Measurements from ENCODE around the gene GFRAL. TPM values are rescaled to one million over a fixed set of nuclear protein-coding genes. Genes with fewer than 3 reads are reported as not detected.

Gene GFRAL
- total and polyA plus RNA-seq, 2 of the 4 experiments (the other 2 are of a cell fraction): not detected

DNA sequence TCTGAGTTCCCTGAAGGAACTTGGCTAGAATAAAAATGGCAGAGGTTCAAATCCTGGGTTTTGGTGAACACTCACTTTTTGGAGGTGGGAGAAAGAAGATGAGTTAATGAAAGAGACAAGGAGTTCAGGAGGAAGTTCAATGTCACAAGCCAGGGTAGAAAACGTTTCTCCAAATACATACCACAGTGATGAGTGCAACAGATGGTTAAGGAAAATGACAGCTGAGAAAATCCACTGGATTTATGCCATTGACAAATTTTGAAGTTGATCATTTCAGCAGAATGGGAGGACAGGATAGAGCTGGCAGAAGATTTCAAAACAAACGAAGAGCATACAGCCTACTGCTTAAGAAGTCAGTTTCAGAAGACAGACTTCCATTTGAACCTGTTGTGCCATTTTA lies 122.7 kb downstream of the GFRAL start:
- no peaks in the 10 kb centered on the region for H3K36me3 ChIP-seq (ENCODE audit: control insufficient read depth, insufficient read depth, low read length)
- POLR2A ChIA-PET (ENCODE audit: unreplicated experiment): no interaction called here
- H3K27ac ChIP-seq (ENCODE audit: insufficient read depth, low read length): no peak overlapping the region
- no peak overlapping the region for H3K9ac ChIP-seq (ENCODE audit: low read depth, low read length)
- dilution Hi-C loops (cut with HindIII; ENCODE audit: low sequenced_read_pairs, unreplicated experiment): no loop called here
- H4K20me1 ChIP-seq (ENCODE audit: insufficient read depth, low read length): no peaks in the 10 kb centered on the region
- intact Hi-C loops (cut with micrococcal nuclease): no loop called here
- H2AK5ac ChIP-seq (ENCODE audit: low read depth, low read length): no peak overlapping the region
- ATAC-seq (ENCODE audit: low read depth) (peak; percentile 31), DNase-seq (peak; percentile 27)
- no peaks in the 10 kb centered on the region for H3K9me3 ChIP-seq (ENCODE audit: control insufficient read depth, insufficient read depth, low read length)
- no peak overlapping the region for H3K56ac ChIP-seq (ENCODE audit: extremely low read depth, insufficient read depth, low read length)
- H2BK5ac ChIP-seq (ENCODE audit: low read depth, low read length, poor library complexity, severe bottlenecking): no peak overlapping the region
- H3K4ac ChIP-seq (ENCODE audit: low read depth, low read length): no peak overlapping the region
- in situ Hi-C loops (cut with MboI; ENCODE audit: low sequenced_read_pairs): no loop called here
- BruUV-seq (replicated peaks): no TSS peak
- peaks cover 1% of the 10 kb centered on the region for H3K4me1 ChIP-seq (ENCODE audit: control insufficient read depth, insufficient read depth, low read length)
- no peak overlapping the region for H2BK15ac ChIP-seq (ENCODE audit: low read depth, low read length)
- H2BK20ac ChIP-seq (ENCODE audit: low read depth, low read length): no peak overlapping the region; the same call in 1 of the 2 replicates
- no peak overlapping the region for H3K4me3 ChIP-seq (ENCODE audit: insufficient read depth, low read depth, low read length)
- no peak overlapping the region for H4K5ac ChIP-seq (ENCODE audit: low read depth, low read length)
- H3K9me1 ChIP-seq (ENCODE audit: insufficient read depth, low read length): peaks cover 2% of the 10 kb centered on the region; the same call in 1 of the 2 replicates
- no peaks in the 10 kb centered on the region for H3K27me3 ChIP-seq (ENCODE audit: control insufficient read depth, insufficient read depth, low read length)
- no peak overlapping the region for H3K14ac ChIP-seq (replicated peaks; ENCODE audit: low read depth, low read length)
- no peaks in the 10 kb centered on the region for H3K79me1 ChIP-seq (ENCODE audit: low read depth in 1 of 2, low read length in 2 of 2)
- H3K23ac ChIP-seq (ENCODE audit: low read depth, low read length): no peak overlapping the region
- H2AFZ ChIP-seq (replicated peaks; ENCODE audit: low read length, poor library complexity): no peak overlapping the region
- H4K91ac ChIP-seq (ENCODE audit: insufficient read depth, low read depth, low read length): no peak overlapping the region
- H3K4me2 ChIP-seq (ENCODE audit: low read depth, low read length): no peak overlapping the region
- TF ChIP-seq RCOR1 (IDR thresholded peaks at IDR 0.05; ENCODE audit: insufficient replicate concordance, low read length): no peak
- TF ChIP-seq SMC3 (IDR thresholded peaks at IDR 0.05; ENCODE audit: low read depth, low read length): no peak
- no peak for TF ChIP-seq FOS (IDR thresholded peaks at IDR 0.05; ENCODE audit: low read depth, low read length)
- TF ChIP-seq, protein P1, sequence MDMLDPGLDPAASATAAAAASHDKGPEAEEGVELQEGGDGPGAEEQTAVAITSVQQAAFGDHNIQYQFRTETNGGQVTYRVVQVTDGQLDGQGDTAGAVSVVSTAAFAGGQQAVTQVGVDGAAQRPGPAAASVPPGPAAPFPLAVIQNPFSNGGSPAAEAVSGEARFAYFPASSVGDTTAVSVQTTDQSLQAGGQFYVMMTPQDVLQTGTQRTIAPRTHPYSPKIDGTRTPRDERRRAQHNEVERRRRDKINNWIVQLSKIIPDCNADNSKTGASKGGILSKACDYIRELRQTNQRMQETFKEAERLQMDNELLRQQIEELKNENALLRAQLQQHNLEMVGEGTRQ (IDR thresholded peaks at IDR 0.05; ENCODE audit: low read depth, low read length): no peak
- TF ChIP-seq CHD1 (IDR thresholded peaks at IDR 0.05; ENCODE audit: low read depth, low read length): no peak
- H4K8ac ChIP-seq (ENCODE audit: low read depth in 2 of 2, low read length in 2 of 2): no peak overlapping the region
- CTCF ChIA-PET: interaction anchor here (0.8 kb wide), 1 partner anchor 31 kb away, joined by 3 read pairs; no protein-coding TSS in a partner anchor
- H2AK9ac ChIP-seq (replicated peaks; ENCODE audit: low read depth, low read length, poor library complexity): no peak overlapping the region
- no CpG with 5 or more reads among the region's 2 CpGs for WGBS, 2 experiments (ENCODE audit: extremely low coverage in 2 of 2, insufficient read length in 1 of 2)
- H2BK120ac ChIP-seq (ENCODE audit: low read depth, low read length): 0 out of 2 replicates have a peak overlapping the region, but pooled peaks have one; percentile 3
- H3K18ac ChIP-seq (ENCODE audit: low read depth, low read length): no peak overlapping the region

Other genes starting within 250 kb of the GFRAL start
- gene HCRTR2, start 153.0 kb upstream of the GFRAL start, total RNA-seq (2012; rRNA removed): under 0.01 TPM in 1 of 2 replicates, not detected in the other
- not detected in 2 replicates for gene HCRTR2, start 153.0 kb upstream of the GFRAL start, polyA plus RNA-seq (2012; rRNA removed)